ENCODE results near the gene CLDN20.

The CLDN20 gene

DNA sequence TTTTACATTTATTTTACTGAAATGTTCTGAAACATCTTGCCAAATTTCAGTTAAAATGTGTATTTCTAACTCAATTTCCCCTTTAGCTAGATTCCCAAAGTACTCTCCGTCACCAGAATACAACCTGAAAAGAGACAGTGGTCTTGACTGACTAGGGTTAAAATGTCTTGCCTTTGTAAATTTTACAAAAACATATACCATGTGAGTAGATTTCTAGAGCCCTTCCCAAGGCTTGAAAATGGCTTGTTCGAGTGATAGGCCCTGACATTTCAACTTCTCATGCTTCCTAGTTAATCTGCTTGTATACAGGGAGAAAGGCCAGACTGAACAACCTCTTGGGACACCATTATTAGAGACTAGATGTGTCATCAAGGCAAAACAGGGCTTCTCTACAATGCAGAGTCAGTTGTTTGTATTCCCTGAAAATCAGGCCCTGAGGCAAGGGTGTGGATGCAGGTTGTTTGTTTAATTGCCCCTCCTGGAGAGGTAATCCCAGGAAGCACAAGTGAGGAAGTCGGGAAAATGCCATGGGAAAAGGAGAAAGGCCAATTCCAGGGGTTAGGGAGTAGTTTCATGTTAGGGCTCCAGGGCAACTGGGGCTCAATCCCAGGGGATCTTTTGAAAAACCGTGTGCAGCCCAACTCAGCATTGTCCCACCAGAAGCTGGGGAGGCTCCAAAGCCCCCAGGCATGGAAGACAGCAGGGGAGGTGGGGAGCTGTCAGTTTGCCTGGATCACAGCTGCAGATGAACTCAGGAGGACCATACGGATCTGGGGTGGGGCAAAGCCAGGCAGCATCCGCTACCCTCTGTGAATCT lies 62.1 kb downstream of the CLDN20 start:
- H3K27ac Mint-ChIP-seq, result peak overlapping the region; percentile 43
- H3K27me3 Mint-ChIP-seq, result no peaks in the 10 kb centered on the region
- peaks cover 36% of the 10 kb centered on the region for H3K4me1 Mint-ChIP-seq
- H3K36me3 Mint-ChIP-seq, result no peaks in the 10 kb centered on the region
- H3K4me3 Mint-ChIP-seq, result no peak overlapping the region
- H3K9me3 Mint-ChIP-seq, result no peaks in the 10 kb centered on the region
